Fibroblast of skin of abdomen (primary cell): ENCODE results near the gene CUL1.
A peak's percentile ranks its signal among the peaks of the same experiment; 100 is the strongest.

Experiments used
- DNase-seq: peaks from one replicate; pipeline ENCODE4 v3.0.0-alpha.2; 2013

The CUL1 gene

DNA sequence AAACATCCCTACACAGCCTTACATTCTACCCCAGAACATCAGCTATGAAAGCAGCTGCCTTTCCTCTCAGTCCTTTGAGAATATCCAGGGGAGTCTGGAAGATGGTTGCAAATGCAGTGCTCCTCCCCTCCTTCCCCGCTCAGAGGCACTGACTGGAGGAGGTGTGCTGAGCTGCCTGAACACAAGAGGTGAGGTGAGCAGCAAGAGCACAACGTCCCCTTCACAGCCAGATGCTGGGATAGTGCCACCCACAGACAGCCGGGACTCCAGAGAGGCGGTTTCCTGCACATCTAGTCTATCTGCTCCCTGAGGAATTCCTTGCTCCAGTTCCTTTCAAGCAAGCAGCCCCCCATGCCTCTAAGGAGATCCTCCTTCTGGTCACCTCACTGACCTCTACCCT is 111.2 kb downstream of the CUL1 start:
- no peak for DNase-seq

DNA sequence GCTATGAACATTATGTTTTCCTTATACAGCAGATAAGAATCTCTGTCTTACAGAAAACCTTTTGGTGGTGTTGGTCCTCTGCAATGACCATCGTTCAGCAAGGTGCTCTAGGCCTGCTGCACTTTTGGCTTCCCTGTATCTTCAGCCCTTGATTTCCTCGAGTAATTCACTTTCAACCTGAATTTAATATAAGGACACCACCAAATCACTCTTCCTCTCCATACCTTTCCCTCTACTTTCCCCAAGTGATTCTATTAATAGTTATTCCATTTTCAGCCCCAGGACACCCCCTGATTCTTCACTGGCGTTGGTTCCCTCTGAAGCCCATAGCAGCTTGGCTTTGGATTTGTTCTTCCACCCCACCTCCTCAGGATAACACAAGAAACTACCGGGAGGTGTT is 113.2 kb downstream of the CUL1 start:
- no peak for DNase-seq

DNA sequence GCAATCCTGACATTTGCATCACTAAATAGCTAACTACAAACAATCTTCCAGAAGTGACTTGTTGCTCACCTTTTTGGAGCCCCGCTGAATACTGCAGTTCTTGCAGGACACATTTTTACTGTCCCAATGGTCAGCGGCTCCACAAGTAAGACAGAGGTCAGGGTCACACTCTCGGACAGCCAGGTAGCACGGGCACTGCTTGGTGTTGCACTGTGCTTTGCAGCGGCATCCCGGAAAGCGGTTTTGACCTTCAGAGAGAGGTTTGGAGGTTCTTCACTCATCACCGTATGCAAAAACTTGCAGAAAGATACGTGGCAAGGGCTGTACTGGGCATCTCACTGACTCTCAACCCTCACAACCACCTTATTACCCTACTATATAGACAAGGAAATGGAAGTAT is 115.2 kb downstream of the CUL1 start:
- DNase-seq, result no peak

DNA sequence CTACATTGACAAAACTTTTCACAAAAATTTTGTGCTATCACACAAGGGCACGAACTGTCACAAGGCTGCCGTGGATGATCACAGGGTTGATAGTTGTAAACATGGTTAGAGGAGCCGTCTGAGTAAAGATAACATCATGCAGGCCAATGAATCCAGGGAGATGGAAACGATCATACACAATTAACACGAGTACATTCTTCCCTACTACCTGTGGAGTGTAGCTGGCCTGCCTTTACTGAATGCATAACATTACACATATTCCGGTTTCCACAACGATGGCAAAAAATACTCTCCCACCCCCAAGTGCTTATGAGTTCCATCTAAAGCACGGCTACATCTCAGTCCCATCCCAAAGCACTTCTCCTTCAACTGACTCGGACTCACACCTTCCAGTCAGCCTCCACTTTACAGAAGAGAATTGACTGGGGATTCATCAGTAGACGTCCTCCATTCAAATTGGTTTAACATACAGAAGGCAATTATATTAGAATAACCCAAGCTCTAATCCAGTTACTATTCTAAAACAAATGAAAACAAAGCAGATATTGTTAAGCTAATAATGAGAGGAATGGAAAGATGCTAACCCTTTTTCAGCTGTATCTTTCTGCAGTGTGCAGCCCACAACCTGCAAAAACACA is 116.3 kb downstream of the CUL1 start:
- DNase-seq, result no peak

DNA sequence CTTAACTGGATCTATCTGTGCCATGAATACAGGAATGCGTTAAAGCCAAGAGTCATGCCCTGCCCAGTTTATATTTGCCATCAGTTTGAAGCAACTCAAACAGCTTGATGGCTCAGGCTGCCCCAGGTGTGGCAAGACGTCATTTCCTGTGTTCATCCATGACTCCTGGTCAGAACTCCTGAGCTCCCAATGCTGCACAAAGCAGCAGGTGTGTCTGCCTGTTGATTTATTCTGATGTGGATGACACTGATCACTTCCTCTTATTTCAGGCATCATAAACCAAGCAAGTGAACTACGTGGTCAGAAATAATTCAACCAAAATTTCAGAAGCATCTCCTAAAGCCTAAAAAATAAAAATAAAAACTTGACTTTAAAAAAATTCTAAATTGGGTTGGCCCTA is 116.9 kb downstream of the CUL1 start:
- DNase-seq, result no peak

DNA sequence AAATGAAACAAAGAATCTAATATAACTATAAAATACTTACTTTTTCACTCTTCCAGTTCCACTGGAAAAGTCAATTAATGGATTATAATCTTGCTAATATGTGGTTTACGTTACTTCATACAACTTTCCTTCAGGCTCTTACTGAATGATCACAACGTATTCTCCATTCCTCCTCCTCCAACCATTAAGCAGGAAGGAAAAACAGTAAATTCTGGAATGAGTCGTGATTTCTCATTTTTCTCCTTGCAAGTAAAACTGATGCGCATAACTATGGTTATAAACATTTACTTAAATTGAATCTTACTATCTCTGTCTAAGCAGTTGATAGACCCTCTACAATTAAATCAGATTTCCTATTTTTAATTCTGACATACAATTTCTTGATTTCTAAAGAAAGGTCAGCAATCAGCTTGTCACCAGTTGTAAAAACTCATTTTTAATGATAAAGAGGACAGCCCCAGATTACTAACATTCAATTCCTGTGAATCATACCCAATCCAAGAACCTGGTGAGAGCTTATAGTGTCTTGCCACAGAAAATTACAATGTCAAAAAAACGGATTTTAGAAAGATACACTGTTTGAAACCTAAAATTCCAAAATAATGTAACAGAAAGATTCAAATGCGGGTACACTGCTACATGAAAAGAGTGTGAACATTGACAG is 121.1 kb downstream of the CUL1 start:
- DNase-seq, result peak; percentile 56

DNA sequence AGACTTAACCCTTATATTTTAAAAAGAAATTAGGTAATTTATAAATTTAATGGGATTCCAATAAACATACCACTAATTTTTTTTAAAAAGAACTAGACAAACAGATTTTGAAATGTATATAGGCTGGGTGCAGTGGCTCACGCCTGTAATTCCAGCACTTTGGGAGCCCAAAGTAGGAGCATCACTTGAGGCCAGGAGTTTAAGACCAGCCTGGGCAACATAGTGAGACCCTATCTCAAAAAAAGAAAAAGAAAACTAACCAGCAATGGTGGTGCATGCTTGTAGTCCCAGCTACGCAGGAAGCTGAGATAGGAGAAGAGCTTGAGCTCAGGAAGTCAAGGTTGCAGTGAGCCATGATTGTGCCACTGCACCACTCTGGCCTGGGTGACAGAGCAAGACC is 122.7 kb downstream of the CUL1 start:
- DNase-seq, result no peak

DNA sequence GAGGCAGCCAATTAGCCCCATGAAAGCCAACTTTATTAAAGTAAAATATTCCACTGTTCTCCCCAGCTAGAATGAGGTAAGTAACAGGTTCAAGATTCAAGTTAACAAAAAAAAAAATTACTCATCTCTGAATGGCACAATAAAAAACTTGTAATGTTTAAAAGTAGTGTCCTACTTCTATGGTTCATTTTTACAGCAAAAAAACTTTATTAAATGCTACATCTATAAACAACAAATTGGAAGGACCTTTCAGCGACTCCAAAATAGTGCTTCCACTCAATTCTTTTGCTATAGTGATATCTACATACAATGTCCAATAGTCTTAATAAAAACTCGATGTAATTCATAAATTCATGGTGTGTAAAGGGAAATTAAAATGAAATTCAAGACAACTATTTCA is 126.2 kb downstream of the CUL1 start:
- no peak for DNase-seq

DNA sequence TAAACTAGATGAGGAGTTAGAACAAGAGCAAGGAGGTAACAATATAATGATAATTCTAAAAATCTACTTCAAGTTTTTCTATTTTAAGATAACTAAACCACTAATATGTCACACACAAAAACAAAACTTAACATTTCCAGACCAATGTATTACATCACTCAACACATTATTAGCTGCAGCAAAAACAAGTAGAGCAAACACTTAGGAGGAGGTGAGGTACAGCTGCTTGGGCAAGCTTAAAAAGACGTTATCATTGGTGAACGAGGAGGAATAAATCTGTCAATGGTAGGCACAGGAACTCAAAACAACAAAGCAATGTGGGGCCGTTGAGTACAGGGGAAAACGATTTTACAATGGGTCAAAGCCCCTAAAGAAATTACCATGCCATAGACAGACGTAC is 126.6 kb downstream of the CUL1 start:
- DNase-seq, result no peak

DNA sequence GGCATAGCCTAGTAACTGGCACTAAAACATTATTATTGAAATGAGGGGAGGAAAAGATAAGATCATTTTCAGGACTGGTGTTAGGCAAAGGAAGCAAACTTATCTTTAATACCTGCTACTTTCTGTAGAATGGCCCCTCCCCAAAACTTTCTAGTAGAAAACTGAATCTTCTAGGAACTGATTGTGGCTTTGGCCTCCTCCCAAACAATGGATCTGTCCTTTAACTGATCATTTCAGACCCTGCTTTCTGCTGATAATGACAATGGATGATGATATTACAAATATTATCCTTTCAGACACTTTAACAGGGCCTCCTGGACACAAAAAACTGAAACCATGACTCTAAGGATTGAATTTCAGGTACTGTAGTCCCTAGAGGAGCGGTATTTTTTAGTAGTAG is 130.3 kb downstream of the CUL1 start:
- DNase-seq, result no peak

DNA sequence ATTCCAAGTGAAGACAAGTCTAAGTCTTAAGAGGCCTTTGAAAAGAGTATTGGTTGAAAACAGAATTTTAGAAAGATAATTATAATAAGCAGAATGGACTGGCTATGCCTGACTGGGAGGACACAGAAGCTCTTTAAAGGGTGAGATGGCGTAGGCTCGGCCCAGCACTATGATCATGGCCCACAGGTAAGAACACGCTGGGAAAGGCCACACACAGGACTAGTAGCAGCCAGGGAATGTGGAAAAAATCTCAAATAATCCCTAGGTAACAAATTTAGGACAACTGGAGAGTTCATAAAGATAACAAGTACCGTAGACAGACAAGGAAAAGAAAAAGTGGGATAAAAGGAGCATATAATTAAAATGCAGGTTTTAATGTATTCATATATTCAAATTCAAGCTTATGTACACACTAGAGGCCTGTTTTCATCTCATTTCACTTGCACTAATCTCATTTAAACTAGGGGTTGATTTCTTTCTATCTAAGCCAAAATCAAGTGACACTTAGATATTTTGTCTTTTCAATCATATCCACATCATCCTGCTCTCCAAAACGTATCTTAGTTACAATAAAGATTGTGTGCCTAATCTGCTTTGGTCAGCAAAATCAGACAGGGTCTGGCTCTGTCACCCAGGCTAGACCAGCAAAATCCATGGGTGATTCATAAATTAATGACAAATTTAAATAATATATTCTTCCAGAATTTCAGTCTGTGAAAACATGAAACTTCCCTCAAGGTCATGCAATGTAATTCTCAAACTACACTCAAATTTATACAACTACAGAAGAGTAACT is 132.4 kb downstream of the CUL1 start:
- DNase-seq, result no peak

DNA sequence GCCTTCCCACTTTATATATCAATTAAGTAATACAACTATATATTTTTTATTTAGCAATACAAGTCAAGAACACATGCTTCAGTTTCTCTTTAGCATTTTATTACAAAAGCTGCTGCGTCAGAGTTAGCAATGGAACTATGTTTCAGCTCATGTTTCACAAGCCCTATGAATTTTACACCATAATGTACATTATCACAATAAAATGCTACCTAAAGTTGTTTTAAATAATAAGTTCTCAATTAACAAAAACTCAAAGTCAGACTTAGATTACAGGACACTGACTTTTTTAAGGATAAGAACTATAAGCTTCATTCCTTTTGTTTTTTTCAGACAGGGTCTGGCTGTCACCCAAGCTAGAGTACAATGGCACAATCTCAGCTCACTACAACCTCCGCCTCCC is 133.1 kb downstream of the CUL1 start:
- no peak for DNase-seq

DNA sequence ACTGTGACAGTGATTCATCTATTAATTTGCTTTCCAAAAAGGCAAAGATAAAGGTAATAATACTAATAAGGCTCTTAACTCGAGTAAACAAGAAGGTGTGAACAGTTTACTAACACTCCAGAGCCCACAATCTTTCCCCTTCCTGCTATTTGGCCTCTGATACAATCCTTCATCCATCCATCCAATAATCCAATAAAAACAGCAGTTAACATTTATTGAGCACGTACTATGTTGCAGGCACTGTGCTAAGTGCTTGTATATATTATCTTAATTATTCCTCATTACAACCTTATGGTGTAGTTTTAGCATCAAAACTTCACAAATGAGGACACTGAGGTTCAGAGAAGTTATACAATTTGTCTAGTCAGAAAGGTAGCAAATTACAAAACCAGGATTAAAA is 135.9 kb downstream of the CUL1 start:
- no peak for DNase-seq

DNA sequence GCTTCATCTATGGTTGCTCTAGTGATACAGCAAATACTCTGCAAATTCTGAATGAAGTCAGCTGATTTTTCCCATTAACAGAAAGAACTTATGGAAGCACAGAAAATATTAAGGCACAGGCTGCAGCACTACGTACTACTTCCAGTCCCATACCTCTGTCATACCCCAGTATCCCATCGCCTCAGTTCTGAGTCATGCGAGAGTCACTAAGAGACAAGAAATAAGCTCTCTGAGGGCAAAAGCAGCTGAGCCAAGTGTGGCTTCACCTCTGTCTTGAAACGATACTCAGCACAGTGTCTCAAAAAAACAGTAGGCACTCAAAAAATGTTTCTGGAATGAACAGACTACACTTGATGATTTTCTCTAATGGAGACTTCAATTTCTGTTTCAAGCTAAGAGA is 137.2 kb downstream of the CUL1 start:
- no peak for DNase-seq

DNA sequence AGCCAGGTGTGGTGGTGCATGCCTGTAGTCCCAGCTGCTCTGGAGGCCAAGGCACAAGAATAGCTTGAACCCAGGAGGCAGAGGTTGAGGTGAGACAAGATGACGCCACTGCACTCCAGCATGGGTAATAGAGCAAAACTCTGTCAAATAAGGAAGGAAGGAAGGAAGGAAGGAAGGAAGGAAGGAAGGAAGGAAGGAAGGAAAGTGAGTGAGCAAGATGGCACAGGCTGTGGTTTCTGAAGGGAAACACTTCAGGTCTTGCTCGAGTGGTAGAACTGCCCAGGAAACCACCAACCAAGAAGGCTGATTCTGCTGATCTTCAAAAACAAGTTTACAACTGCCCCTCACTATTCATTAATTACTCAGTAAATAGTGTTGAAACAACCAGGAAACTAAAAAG is 140.2 kb downstream of the CUL1 start:
- DNase-seq, result no peak

DNA sequence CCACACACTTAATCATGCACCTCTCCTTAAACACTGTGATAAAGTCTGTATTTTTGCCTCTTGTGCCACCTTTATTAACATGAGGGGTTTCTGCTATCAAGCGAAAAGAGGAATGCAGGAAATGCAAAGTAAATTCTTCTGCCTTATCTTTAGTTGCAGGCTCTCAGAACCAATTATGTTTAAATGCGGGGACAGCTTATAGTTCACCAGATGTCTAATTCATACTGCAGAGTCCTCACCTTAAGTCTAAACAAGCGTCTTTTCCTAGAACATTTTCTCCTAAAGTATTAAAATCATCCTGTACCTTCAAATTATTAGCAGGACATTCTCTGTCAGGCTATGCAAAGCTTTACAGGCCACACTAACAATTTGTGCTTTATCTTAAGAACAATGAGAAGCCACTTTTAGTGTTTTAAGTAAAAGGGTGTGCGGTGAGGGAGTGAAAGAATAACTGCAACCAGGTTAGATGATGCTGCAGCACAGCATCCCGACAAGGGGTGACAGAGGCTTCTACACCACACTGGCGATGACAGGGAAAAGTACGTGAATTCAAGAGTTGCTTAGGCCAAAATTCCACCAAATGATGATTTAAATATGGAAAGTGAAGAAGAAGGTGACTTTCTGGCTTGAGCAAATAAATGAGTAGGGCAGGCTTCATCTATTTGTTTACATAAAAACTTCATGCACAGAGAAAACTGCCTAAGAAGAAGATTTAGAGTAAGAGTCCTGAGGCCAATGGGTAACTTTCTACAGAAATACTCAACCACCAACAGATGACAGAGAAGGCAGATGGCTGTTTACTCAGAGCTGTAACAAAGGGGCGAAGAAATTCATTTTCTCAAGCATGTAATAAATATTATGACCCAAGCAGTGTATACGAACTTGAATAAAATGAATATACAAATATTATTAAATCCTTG is 149.4 kb downstream of the CUL1 start:
- DNase-seq, result no peak

DNA sequence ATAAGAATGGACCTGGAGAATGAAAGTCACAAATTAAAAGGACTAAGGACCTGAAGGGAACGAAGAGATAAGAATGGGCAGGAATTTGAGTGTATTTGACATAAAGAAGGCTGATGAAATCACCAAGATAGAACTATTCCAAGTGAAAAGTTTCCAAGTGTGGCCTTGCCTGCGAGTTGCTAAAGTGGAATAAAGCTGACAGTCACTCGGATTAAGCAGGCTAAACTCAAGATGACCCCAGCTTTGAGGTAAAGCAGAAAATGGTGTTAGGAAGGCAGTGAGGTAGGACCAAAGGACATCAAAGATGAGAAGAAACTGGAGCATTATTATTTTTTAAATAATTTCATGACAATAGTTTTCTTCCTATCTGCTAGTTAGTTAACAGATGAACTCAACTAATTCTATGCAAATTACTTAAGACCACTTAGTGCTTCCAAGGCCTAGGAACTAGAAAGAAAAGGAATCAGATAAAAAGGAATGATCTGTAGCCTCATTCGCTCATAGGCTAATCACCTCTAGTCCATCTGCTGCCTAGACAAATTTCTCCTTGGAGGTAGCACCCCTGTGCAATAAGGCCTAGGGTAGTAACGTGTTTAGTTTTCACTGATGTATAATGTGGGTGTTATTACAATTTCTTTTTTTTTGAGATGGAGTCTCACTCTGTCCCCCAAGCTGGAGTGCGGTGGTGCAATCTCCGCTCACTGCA is 150.8 kb downstream of the CUL1 start:
- DNase-seq, result peak; percentile 23

DNA sequence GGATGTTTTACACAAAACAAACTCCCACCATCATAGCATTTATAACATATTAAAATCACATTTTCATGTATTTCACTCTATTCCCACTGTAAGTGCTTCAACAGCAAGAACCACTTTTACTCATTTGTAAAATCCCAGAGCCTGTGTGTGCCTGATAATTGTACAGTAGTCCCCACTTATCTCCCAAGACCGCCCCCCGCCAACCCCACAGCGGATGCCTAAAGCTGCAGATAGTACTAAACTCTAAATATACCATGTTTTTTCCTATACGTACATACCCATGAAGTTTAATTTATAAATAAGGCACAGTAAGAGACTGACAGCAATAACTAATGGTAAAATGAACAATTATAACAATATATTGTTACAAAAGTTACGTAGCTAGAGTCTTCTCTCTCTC is 151.9 kb downstream of the CUL1 start:
- no peak for DNase-seq
